HG02970 (cell line): Measurements from ENCODE around the gene CAPN8.

Source experiments
- ATAC-seq: cut with Tn5 transposase; IDR thresholded peaks from one replicate; pipeline ENCODE4 v1.9.1; 2021; ENCODE audit warnings: mild to moderate bottlenecking, moderate library complexity, moderate number of reproducible peaks; ENCODE audit not compliant: unreplicated experiment, low FRiP score

The CAPN8 gene

DNA sequence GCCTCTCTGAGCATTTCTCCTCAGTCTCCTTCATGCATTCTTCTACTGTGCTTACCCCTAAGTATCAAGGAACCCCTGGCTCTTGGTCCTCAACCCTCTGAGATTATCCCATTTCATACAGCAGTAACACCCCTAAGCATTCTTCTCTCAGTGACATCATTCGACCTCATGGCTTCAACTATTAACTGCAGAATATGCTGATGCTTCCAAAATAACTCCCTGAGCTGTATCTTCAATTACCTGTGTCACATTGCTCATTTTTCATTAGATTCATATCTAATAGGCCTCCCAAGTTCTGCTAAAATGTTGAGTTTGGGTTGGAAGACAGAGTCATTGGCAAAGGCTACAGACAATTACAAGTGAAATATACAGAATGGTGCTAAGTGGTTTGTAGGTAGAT lies 7.5 kb downstream of the CAPN8 start:
- ATAC-seq = no peak

DNA sequence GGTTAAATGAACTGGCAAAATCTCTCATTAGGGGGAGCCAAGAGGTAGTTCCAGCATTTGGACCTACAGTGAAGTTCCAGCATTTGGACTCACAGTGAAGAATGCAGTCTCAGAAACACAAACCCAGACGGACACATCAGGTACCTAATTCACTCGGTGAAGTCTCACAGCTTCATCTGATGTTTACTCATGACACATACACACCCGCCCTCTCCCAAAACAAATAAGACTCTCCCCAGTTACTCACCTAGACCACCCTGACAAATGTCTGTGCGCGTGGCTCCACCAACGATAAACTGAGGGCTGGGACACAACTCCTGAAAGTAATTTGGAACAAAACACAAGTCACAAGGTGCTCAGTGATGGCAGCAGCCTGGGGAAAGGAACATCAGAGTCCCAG lies 11.4 kb downstream of the CAPN8 start:
- ATAC-seq = no peak

DNA sequence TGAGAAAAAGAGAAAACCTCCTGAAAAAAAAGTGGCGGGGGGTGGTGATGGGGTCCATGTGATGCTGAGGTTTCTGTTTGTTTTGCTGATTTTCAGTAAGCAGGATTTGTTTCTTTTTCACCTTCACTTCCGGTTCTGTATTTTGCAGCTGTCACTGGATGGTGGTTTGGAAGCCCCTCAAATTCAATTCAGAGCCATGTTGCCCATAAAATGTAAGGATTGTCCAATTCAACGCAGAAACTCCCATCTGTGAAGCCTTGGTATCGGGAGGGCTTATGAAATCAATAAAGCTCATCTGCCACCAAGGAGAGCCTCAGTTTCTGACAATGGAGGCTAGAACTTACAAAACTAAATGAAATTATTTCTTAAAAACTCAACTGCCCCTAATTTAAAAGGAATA lies 12.1 kb downstream of the CAPN8 start:
- ATAC-seq = no peak

DNA sequence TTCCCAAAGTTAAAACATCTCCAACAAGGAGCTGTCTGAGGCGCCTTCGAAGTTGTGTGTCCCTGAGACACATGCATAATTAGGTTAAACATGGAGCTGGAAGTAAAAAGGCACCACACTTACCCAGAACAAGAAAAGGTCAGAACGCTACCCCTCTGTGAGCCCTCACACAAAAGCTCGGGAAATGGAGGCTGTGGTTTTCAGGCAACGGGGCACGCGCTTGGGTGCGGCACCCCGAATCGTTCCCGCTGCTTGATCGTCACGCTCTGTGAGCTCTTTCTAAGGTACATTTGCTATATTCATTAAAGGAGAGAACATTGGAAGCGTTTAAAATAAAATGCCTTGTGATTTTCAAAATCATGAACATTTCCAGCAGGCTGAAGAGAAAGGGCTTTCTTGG lies 12.5 kb downstream of the CAPN8 start:
- no peak for ATAC-seq

DNA sequence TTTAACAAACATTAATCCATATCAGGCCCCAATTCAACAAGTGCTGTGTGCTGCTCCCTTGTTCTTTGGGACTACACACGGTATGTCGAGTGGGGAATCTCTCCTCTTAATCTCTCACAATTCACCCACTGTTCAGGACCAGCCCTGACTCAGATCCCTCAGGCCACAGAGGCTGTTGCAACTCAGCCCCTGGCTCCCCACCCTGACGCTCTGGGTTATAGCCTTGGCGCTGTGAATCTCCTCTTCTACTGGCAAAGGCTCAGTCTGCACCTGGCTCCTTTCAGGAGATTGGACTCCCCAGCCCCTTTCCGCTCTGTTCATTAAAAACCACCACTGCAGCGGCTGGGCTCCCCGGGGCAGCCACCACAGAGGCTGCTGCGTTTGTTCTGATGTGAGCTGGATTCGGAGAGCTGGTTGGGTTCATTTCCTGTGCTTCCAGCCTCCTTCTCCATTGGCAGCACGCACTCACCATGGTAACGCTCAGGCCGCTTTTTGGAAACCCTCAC lies 13.0 kb downstream of the CAPN8 start:
- no peak for ATAC-seq

DNA sequence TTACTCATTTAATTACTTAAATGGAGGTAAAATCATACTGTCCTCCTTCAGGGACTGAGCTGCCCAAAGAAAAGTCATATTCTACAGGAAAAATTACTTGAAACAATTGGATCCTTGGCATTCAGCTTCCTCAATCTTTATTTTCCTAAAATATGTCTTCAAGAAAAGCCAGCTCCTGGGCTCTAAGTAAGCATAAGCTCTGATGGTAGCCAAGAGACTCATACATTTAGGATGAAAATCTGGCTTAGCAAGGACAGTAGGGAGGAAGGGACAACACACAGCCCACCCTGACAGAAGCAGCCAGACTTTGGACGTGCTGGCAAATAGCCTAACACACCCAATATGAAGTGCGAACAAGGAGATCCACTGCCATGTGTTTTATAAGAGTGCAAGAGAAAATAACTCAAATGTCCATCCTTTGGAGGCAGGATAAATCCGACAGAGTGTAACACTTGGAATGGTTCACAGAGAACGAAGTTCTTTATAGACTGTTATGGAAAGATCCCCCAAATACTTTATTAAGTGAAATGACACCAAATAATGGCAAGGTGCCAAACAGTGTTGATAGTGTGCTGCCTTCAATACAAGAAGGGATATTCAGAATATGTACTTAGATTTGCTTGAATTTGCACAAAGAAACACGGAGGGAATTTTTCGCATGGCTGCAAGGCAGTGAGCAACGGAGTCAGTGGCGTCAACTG lies 14.1 kb downstream of the CAPN8 start:
- ATAC-seq = no peak

DNA sequence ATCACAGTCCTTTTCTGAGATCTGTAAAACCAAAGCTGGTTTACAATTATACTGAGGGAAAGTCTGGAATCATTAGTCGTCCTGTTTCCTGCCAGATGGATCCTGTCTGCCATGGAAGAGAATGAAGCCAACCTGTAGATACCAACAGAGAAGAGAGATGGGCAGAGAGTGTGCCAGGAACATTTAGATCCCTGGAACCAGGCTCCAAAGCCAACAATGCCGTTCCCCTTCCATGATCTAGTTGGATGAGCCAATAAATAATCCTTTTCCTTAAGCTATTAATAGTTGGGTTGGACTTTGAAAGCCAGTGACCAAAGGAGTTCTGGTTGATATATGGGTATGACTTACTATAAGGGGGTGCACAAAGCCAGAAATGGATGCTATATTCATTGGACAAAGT lies 15.0 kb downstream of the CAPN8 start:
- no peak for ATAC-seq

DNA sequence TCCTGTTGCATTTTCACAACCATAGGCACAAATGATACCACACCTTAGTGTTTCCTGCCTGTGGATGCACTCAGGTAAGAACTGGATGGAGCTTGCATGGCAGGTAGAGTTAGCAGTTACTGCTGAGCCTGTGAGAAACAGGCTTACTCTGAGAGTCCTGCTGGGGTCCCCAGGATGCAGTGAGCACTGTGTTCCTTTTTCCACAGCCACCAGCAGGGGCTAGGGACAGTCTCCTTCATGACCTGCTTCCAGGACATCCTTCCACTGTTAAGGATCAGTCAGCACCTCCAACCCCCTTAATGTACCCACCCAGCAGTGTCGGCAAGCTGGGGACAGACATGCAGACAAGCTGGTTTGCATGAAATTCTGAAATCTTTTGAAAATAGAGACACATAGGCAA lies 16.3 kb downstream of the CAPN8 start:
- ATAC-seq = no peak

DNA sequence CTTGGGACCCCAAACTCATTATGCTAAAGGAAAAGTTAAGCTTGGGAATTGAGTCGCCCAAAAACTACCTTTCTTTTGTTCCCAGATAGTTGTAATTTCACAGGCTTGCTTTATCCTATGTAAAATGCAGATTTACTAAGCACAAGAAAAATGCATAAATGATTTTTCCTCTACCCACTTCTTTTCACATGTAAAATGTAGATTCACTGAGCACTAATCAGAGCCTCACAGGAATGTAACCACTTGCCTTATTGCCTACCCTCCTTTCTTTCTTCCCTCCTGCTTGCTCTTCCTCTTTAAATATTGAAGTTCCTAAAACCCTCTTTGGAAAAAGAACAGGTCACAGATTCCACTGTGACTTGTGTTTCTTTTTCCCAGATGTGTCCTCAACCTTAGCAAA lies 18.3 kb downstream of the CAPN8 start:
- ATAC-seq = no peak

DNA sequence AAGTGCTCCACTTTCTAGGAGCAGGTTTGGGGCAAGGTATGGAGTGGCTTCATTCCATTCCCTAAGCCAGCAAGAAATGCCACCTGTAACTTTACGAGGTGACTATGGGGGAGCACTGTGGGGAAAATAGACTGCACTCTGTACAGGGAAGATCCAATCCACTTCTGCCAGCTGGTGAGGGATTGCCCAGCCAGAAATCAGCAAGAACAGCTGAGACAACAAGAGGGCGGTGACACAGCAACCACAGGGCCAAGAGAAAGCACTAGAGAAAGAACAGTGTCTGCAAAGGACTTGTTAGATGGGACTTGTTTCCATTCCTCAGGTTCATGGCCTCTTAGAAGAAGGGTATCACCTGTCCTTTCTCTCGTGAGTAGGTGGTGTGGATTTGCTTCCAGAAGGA lies 19.6 kb downstream of the CAPN8 start:
- ATAC-seq = no peak

DNA sequence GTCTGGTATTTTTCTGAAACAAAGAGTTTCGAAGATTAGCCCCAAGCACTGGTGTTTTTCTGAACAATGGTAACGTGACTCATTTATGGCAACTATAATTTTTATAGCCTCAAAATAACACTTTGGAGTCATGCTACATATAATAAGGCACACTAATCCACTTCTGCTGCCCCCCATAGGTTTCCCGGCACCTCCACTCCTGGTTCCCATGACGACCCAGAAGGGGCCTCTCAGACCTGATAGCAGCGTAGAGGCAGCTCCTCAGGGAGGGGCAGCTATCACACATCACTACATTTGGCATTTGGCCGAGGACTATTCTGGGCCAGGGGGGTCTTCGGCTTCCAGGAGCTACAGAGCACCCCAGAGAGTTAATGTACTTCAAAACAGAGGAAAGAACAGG lies 23.3 kb downstream of the CAPN8 start:
- no peak for ATAC-seq

DNA sequence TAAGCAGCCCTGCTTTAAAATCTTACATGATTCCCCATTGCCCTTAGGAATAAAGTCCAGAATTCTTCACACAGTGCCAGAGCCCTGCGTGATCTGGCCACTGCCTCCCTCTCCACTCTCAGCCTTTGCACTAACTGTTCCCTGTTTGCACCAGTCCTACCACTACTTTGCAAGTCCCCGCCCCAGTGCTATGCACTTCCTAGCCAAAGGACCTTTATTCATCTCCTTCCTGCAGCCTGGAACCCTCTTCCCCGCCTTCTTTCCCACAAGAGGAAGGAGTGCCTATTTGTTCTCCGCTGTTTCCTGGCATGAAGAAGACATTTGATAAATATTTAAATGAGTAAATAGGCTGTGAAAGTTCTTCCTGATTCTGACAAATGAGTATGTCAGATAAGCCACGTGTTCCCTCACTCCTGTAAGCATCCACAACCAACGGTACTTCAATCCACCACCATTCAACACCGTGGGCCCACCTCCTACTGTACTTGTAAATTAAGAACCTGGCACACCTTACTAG lies 23.9 kb downstream of the CAPN8 start:
- ATAC-seq = no peak

DNA sequence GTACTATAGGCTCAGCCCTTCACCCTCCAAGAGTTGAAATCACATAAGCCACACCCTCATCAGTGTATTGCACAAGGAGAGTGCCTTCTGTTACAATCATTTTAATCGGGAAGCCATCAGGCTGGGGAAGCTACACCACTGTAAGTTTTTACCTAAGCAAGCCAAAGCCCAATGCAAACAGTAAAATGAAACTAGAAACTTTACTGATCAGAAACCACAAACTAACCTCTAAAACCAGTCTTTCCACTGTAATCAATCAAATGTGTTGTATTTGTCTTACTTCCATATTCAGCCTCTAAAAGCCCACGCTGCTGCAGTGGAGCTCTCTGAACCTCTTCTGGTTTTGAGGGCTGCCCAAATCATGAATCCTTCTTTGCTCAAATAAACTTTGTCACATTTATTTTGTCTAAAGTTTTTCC lies 26.2 kb downstream of the CAPN8 start:
- no peak for ATAC-seq

DNA sequence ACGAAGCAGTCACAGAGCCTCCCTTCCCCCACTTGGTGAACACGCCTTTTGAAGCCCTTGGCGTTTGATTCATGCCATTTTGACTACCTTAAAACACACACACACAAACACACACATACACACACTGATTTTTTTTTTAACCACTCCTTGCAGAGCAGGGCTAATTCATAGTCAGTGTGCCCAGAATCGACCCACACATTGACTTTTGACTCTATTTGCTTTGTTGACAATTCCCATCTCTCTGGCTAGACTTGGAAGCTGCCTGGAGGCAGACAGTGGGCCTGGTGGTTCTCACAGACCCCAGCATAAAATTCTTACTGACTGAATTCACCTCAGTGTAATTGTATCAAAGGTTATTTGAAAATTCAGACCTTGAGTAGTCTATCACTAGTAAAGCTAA lies 30.3 kb downstream of the CAPN8 start:
- ATAC-seq = no peak

DNA sequence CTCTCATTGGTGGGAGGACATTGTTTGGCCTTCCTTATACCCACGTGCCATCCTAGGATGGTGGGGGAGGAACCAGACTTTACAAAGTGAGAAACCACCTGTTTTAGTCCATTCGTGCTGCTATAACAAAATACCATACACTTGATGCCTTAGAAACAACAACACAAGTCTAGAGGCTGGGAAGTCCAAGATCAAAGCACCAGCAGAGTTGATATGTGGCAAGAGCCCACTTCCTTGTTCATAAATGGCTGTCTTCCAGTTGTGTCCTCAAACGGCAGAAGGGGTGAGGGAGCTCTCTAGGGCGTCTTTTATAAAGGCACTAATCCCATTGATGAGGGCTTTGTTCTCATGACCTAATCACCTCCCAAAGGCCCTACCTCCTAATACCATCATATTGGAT lies 31.1 kb downstream of the CAPN8 start:
- no peak for ATAC-seq

DNA sequence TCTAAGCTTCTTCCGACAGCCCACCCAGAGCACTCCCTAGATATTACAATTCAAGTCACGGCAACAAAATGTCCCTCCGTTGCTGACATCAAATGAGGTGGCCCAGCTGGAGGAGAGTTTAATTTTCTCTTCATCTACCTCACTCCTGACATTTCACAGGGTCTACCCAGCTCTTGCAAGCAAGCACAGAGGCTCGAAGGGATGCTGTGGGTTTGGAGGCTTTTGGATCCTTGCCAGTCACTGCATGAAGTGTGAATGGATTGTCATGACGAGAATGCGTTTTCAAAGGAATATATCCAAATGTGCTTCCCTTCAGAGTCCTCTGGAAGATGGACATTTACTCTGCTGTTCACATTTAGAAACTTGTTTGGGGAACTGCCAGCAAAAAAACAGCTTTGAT lies 33.5 kb downstream of the CAPN8 start:
- no peak for ATAC-seq

DNA sequence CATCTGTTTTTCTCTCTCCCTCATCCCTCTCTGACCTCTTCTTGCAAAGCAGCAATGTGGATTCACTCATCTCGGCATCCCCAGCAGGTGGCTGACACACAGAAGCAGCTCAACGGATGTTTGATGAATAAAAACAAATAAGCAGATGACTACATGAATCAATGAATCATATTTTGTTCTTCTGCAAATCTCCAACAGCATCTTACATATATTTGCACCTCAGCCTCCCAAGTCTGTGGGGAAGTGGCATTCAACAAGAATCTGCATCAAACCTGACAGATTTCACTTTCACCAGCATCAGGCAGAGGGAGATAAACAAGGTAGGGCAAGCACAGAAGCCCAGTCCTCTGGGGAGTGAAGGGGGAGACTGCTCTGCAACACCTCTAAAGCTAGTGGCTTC lies 34.0 kb downstream of the CAPN8 start:
- ATAC-seq = no peak

DNA sequence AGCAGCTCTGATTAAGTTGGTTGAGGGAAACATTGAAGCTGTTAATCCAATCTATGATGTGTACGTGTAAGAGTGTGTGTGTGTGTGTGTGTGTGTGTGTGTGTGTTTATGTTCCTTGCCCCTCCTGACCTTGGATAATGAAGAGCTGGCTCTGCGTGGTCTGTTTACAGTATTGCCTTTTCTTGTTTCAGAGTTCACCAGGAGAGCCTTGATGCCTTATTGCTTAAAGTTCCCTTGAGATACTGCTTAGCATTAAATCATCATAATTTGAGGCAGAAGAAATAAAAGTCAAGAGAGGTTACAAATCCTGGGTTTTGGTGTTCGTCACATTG lies 36.4 kb downstream of the CAPN8 start:
- ATAC-seq = no peak

DNA sequence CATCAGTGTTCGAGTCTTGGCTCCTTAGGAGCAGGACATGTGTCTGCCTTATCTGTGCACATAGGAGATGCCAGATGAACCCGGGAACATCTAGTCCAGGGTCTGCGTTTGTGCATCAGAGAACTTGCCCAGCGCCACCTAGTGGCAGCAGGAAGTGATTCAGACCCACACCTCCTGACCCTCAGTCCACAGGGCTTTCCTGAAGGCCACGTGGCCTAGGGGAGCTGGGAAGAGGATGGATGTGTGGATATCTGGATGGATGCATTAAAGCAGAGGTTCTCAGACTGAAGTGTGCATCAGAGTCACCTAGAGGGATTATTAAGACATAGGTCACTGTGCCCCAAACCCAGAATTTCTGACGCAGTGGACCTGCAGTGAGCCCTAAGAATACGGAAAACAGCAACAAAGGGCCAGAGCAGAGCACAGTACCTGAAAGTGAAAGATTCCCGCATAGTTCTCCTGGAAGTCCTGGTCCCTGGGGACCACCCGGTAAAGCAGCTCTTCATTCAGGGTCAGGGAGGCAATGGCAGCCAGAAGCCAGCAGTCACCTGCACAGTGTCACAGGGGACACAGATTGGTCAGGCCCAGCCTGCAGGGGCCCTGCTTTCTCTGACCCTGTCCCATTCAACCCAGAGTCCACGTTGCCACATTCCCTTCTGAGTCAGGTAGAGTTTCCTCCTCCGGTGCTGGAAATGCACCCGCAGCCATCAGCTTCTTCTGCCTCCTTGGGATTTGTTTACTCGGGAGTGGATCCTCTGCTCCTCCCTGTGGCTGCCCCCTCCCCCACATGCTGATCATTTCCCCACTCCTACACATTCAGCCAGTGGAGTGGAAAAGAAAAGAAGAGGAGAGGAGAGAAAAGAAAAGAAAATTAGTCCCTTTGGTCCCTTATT lies 37.0 kb downstream of the CAPN8 start:
- ATAC-seq = no peak

DNA sequence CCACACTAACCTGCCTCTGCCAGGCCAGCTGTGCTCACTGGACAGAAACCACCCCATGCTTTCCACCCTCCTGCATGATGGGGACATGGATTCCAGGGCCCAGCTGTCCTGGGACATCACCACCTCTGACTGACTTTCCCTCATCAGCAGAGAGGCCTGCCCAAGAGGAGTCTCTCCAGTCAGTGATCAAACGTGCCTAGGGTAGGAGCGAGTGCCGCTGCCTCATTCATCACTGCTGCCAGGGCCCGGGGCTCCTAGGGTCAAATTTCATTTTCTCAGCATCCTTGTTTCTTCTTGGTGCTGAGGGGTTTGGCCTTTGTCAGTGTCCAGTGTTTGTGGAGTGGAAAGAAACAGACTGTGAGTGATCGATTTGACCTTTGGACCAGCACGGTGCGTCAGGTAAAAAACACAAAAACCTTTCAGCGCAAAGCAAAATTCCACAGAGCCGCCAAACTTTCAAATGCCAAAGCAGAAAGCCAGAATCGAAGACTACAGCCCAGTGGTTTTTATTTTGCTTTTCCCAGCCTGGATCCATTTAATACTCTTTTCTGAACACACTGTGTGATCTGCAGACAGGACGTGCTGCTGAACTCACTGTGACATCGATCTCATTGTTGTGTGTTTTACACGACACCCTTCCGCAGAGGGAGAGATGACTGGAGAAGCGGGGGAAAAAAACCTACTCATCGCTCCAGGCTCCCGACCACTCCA lies 43.2 kb downstream of the CAPN8 start:
- ATAC-seq = no peak

DNA sequence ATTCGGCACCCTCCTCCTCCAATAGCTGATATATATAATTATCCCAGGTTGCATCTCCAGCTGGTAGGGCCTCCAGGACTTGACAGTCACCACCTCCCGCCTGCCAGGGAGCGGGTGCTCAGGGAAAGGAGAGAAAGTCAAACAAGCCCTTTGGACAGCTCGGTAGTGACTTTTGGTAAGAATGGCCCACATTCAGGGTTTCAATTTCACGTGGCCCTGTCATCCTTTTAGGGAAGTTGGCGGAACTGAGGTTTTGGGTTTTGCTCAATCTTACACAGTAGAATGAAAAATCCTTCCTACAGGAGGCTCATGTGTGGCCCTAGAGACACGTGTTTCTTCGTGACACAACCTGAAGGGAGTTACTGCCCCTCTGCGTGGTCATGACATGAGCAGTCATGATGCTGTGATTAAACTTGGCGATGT lies 44.2 kb downstream of the CAPN8 start:
- no peak for ATAC-seq
